NCI-H128 (cell line): ENCODE data around the gene FRMPD1.

Experiments used
- DNase-seq: peaks from one replicate; lab custom pipeline; 2025; ENCODE audit not compliant: unreplicated experiment; lab: John Stamatoyannopoulos, UW

Gene FRMPD1

GRCh38 chr9:37676411-37676830 lies 25.7 kb downstream of the FRMPD1 start:
- no peak for DNase-seq

DNA sequence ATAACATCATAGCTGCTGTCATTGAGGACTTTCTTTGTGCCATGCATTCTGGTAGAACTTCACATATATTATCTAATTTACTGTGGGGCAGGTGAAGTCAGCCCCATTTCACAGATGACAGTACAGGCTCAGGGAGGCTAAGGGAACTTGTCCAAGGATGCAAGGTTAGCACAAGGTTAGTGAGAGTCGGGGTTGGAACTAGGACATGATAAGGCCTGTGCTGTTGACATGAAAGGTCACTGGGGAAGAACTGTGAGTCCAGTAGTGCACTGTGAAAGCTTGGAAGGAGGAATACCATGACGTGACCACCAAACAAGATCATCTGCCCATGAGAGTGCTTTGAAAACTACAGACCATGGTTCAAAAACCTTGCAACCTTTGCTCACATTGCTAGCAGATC lies 26.7 kb downstream of the FRMPD1 start:
- no peak for DNase-seq

DNA sequence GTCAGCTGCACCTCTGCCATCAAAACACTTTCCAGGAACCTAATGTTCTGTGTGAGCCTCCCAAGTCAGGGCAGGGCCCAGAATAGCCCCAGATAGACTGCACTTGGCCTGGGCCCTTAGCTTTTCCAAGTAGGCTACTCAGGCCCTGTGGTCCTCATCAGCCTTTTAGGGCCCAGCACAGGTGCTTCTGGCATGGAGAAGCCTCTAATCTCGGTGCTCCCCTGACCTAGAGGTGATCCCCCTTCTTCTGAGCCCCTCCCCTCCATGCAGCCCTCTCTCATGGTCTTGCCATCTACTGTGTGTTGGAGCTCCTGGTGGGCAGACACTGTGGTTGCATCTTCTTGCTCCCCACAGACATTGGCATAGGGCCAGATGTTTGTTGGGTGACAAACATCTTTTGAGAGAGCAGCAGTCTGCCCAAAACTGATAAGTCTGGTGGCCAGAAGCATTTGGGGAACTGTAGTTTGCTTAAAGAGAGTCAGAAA lies 28.1 kb downstream of the FRMPD1 start:
- no peak for DNase-seq

GRCh38 chr9:37679649-37680402 lies 29.1 kb downstream of the FRMPD1 start:
- no peak for DNase-seq

- no peak for DNase-seq
Observed at GRCh38 chr9:37682951-37683350, 32.2 kb downstream of the FRMPD1 start.

GRCh38 chr9:37683531-37684371 lies 33.0 kb downstream of the FRMPD1 start:
- no peak for DNase-seq

GRCh38 chr9:37692622-37693221 lies 42.0 kb downstream of the FRMPD1 start:
- DNase-seq: no peak

- DNase-seq: no peak
Observed at GRCh38 chr9:37693260-37693659, 42.5 kb downstream of the FRMPD1 start.

DNA sequence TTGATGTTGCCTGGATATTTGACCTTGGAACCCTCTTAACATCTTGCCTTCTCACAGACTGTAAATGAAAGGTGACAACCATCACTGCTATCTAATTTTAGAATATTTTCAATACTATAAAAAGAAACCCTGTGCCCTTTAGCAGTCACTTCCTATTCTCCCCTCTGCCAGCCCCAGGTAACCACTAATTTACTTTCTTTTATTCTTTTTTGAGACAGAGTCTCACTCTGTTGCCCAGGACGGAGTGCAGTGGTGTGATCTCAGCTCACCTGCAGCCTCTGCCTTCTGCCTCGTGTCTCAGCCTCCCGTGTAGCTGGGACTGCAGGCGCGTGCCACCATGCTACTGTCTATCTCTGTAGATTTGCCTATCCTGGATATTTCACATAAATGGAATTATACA lies 43.6 kb downstream of the FRMPD1 start:
- no peak for DNase-seq

DNA sequence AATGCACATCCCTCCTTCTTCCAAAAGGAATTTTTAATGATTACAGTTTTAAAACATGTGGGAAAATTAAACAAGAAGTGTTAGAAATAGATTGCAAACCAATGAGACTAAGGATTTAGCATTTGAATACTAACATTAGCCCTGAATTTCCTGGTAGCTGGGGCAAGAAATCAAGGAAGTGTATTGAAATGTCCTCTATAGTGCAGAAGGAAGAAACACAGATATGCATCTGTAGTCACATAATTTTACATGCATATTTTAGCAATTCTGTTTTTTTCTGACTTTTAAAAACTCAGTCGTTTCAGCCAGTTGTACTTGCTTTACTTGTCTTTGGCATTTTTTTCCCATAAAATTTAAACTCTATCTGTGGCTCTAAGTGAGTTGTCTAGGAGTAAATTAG lies 45.8 kb downstream of the FRMPD1 start:
- no peak for DNase-seq

- DNase-seq: no peak
Observed at GRCh38 chr9:37700131-37700530, 49.4 kb downstream of the FRMPD1 start.

GRCh38 chr9:37700900-37701299 lies 50.1 kb downstream of the FRMPD1 start:
- DNase-seq: no peak

DNA sequence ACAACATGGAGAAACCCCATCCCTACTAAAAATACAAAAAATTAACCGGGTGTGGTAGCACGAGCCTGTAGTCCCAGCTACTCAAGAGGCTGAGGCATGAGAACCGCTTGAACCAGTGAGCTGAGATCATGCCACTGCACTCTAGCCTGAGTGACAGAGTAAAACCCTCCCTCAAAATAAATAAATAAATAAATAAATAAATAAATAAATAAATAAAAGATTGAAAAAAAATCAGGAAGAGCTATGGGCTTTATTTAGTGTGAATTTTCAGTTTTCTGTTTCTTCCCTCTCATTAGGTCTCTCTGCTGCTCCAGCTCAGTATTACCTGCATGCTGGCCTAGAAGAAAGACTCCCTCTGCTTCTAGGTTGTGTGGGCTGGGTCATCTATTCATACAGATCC lies 55.0 kb downstream of the FRMPD1 start:
- DNase-seq: no peak

DNA sequence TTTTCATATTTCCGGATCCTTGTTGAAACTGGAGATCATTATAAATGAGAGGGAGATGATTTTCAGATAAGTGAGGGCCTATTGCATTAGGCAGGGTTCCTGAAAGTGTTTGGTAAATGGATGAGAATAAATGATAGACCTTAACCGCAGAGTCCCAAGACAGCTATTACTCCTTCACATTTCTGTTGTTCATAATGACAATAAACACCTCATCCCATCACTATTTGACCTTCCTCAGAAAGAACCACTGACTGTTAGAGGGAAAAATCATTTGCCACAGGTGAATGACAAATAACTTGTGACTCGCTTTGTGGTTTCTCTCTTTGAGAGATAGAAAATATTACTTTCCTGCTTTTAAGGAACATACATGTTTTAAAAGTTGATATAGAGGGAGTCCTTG lies 55.5 kb downstream of the FRMPD1 start:
- no peak for DNase-seq

DNA sequence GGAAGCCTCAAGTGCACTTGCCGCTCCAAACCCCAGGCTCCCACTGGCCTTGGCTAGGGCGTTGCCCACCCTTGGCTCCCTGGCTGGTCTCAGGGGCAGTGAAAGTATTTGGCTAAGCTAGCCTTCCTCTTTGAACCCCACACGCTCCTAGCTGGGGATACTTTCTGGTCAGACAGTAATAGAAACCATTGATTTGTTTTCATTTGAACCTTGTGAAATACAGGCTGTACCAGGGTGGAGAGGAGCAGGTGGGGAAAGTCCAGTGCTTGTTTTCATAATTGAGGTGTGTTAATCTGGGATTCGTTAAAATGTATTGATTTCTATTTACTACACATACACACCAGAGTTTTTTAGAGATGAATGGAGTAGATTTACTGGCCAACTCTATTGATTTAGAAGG lies 57.0 kb downstream of the FRMPD1 start:
- no peak for DNase-seq

- DNase-seq: no peak
Observed at GRCh38 chr9:37710046-37710445, 59.3 kb downstream of the FRMPD1 start.

DNA sequence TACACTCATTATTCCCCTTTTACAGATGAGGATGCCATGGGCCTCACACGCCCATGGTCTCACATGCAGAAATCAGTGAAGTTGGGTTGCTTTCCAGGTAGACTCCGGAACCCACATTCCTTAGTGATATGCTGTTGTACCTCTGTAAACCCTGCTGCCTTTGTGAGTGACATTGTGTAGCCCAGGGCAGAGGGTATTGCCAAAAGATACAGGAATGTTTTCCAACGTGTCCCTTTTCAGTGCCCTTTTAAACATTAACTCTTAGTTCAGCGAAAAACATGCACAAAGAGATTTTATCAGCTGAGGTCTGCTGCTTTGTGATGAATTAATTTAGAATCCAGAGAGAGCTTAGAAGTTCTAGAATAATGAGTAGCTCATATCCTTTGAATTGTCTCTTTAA lies 64.5 kb downstream of the FRMPD1 start:
- no peak for DNase-seq

DNA sequence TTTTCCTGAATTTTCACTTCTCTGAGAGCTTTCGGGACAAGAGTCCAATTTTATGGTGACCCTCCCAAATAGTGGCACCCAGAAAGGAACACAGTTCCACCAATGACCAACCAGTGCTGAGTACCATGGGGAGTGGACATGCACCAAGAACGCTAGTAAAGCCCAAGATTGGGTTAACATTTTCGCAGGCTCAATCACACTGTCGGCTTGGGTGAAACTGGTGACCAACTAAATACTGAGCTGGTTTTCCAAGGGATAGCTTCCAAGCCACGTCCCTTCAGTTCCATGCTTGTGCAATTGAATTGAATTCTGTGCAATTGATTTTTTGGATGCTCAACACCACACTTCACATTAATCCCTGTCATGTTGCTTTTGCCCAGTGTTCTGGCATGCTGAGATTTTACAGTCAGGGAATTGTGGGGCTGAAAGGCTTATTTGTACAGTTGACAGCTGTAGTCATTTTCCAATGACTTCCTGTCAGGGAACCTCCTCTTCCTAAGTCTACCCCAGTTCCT lies 65.3 kb downstream of the FRMPD1 start:
- no peak for DNase-seq

DNA sequence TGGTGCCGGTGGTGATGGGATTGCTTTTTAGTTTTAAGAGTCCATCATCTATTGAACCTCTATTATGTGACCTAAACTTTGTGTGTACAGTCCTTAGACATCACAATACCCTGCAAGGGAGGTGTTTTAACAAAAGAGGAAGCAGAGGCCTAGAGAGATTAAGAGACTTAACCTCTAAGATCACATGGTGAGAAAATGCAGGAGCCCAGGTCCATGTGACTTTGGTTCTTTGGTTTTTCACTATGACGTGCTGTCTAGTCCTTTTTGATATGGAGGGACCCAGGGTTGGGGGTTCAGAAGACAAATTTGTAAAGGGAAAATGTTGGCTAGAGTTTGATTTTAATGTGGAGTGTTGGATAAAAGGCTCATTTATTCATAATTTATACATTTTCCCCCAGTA lies 68.8 kb downstream of the FRMPD1 start:
- DNase-seq: no peak

GRCh38 chr9:37727013-37727412 lies 76.3 kb downstream of the FRMPD1 start:
- DNase-seq: no peak

DNA sequence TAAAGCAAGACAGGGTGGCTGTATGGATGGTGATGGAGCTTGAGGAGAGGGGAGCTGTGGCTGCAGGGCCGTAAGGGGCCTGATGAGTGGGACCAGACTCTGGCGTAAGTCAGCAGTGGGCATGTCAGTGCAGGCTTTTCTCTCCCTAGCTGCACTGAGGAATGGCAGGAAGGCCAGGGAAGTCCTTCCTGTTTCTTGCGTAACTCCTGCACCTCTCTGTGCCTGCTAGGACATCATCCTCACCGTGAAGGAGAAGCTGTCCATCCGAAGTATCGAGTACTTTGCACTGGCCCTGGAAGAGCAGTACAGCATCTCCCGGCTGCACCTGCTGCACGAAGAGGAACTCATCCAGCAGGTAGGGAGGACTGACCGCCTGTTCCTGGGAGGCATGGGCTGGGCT lies 78.7 kb downstream of the FRMPD1 start:
- DNase-seq: no peak

DNA sequence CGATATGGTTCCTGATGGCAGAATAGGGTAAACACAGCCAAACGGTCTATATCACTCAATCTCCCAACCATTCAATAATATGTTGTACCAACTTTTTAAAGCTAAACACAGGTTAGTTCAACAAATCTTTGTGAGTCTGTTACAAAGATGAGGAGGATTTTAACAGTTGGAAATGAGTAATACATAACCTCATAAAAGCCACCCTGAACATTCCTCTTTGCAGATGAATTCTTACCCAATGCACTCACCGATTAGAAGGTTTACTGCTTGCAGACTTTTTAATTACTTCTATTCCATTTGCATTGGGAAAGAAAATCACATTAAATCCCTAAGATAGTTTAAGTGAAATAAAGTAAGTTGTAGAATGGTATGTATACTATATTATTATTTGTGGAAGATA lies 79.5 kb downstream of the FRMPD1 start:
- no peak for DNase-seq
